Right lobe of liver (tissue), 6 donors: Measurements from ENCODE around the gene MAP3K10. TPM values are rescaled to one million over a fixed set of nuclear protein-coding genes. Genes with fewer than 3 reads are reported as not detected.

Experiments
- ATAC-seq, 4 donors: fragments of 200-7000 bp; cut with Tn5 transposase; one replicate each; pipeline ENCODE4 v1.9.1; 2020; ENCODE audit warnings: mild to moderate bottlenecking in 4 of 4, moderate library complexity in 4 of 4
- DNase-seq, 3 donors: peaks; one replicate each; pipeline ENCODE4 v3.0.0-alpha.2; 2020
- H3K27ac ChIP-seq, 3 donors: fragments of 200-600 bp; one replicate each; pipeline ENCODE4 v1.8.0; 2022
- H3K27me3 ChIP-seq, 2 donors: fragments of 200-600 bp; one replicate each; pipeline ENCODE4 v1.8.0; 2022
- H3K36me3 ChIP-seq, 4 donors: fragments of 200-600 bp; sonication (generic) in 1 of 4; one replicate each; pipeline versions ENCODE4 v1.5.1 to v1.8.0; 2017 to 2022; ENCODE audit warnings: control low read depth in 1 of 4
- H3K4me1 ChIP-seq, 4 donors: fragments of 200-600 bp; sonication (generic) in 1 of 4; one replicate each; pipeline versions ENCODE4 v1.5.1 to v1.8.0; 2017 to 2022; ENCODE audit warnings: control low read depth in 1 of 4
- H3K4me3 ChIP-seq, 3 donors: fragments of 200-600 bp; one replicate each; pipeline ENCODE4 v1.8.0; 2022
- H3K9me3 ChIP-seq, 4 donors: fragments of 200-600 bp; sonication (generic) in 1 of 4; one replicate each; pipeline versions ENCODE4 v1.5.1 to v1.8.0; 2017 to 2022; ENCODE audit warnings: control low read depth in 1 of 4
- POLR2A ChIP-seq: fragments of 450-650 bp; IDR thresholded peaks from one replicate; pipeline ENCODE4 v1.6.1; 2017; ENCODE audit warnings: antibody characterized with exemption, mild to moderate bottlenecking
- WGBS: methylation state at CpG from one replicate; pipeline ENCODE4 v1.1.6; 2018; ENCODE audit warnings: low coverage, low lambda C conversion rate; ENCODE audit not compliant: insufficient coverage; ENCODE audit errors: missing lambda C conversion rate; 5-methylcytosine and 5-hydroxymethylcytosine counted together
- intact Hi-C, 2 donors: fragments of 100-400 bp; cut with DNase I; formaldehyde crosslinking; loops; one replicate each; pipeline versions ENCODE4 v1.11.2 to v1.14.1; 2022
- total RNA-seq, 6 experiments: library from RNA; depleted of rRNA in 2 of 6; stranded (reverse); fragments of >200 nt in 2 of 6; fragmentation: NEBNext Ultra II Directional in 3 of 6; extraction: Animal tissue kit (Norgen Biotek cat#: 25700) in 3 of 6; gene quantifications; one replicate each; pipeline versions ENCODE4 v1.1.0 to v1.2.4, GENCODE V29; 2016 to 2023
- TF ChIP-seq, protein P1 (sequence below), 4 donors: fragments of 200-600 bp in 3 of 4; fragments of 450-650 bp in 1 of 4; IDR thresholded peaks; one replicate each; pipeline versions ENCODE4 v1.5.1 to v1.8.0; 2016 to 2022; ENCODE audit warnings: antibody characterized with exemption in 4 of 4, mild to moderate bottlenecking in 2 of 4
- donor health status: DM: no; HTN: yes; CAD: no.
- donor health status: DM: no; HTN: no; CAD: no.
- donor health status: DM: no; HTN: no; CAD: no.
- donor health status: DM: no; HTN: yes; CAD: no.
- donor health status: DM: no; HTN: yes; CAD: no.

The MAP3K10 gene
- total RNA-seq, 6 experiments from 2014 or later, result 4.2 to 7.0 (median 6.5) TPM

- 50% methylated on average over 2 of the region's 12 CpGs for WGBS
- H3K27ac ChIP-seq, result no peak overlapping the region
Observed at GRCh38 chr19:40232479-40232878, 41.3 kb downstream of the MAP3K10 start.

DNA sequence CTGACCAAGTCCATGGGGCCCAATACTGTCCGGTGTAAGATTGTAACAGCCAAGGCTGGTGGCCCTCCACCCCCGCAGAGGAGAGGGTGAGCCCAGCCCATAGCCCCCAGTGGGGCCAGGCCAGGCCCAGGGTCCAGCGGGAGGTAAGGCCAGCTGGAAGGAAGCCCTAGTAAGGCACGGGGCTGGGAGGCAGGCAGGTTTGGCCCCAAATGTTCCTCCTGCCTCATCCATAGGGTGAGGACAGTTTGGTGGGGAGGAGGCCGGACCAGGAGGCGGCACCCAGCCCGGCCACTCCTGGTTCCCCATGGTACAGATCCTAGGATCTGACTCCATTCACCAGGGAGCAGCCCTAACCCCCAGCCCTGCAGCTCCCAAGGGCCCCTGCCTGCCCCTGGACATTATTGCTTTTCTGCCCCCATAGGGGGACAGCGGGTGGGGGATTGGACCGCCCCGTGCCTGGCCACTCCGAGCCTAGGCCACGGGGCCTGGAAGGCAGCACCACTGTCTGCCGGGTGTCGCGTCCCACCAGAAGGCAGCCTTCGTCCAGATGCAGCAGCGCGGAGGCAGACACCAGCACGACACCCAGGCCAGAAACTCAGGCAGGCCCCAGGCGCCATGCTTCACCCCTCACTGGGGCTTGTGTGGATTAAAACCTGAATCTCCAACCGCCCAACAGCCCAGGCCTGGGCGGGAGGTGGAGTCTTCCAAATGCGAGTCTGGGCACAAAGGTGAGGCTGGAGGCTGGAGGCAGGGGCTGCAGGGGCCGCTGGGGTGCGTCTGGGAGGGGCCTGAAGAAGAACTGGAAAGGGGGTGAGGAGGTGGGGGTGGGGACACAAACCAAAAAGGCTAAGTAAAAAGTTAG is 42.0 kb downstream of the MAP3K10 start:
- 75% methylated on average over 6 of the region's 25 CpGs for WGBS
- Histone ChIP-seq H3K4me3 (no peak overlapping the region), H3K27me3 (no peaks in the 10 kb centered on the region), H3K27ac (no peak overlapping the region), H3K9me3 (no peaks in the 10 kb centered on the region), H3K36me3 (peaks cover 0 to 37% (median 20%) of the 10 kb centered on the region in 4 donors), H3K4me1 (peaks cover 0 to 20% (median 7%) of the 10 kb centered on the region in 4 donors)
- DNase-seq, result no peak
- TF ChIP-seq, protein P1, sequence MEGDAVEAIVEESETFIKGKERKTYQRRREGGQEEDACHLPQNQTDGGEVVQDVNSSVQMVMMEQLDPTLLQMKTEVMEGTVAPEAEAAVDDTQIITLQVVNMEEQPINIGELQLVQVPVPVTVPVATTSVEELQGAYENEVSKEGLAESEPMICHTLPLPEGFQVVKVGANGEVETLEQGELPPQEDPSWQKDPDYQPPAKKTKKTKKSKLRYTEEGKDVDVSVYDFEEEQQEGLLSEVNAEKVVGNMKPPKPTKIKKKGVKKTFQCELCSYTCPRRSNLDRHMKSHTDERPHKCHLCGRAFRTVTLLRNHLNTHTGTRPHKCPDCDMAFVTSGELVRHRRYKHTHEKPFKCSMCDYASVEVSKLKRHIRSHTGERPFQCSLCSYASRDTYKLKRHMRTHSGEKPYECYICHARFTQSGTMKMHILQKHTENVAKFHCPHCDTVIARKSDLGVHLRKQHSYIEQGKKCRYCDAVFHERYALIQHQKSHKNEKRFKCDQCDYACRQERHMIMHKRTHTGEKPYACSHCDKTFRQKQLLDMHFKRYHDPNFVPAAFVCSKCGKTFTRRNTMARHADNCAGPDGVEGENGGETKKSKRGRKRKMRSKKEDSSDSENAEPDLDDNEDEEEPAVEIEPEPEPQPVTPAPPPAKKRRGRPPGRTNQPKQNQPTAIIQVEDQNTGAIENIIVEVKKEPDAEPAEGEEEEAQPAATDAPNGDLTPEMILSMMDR (IDR thresholded peaks at IDR 0.05), result no peak
- TF ChIP-seq POLR2A, result no peak
- ATAC-seq, result no peak
- intact Hi-C loops, result no loop called here

More at GRCh38 chr19:40232479-40232878, 41.3 kb downstream of the MAP3K10 start:
- DNase-seq (no peak), ATAC-seq (peak; percentile 15 to 34 (median 16))
- H3K27me3 ChIP-seq, result no peaks in the 10 kb centered on the region
- no peak for TF ChIP-seq POLR2A
- TF ChIP-seq, protein P1 (IDR thresholded peaks at IDR 0.05), result no peak
- H3K36me3 ChIP-seq, result peaks cover 0 to 31% (median 18%) of the 10 kb centered on the region in 4 donors
- H3K4me1 ChIP-seq, result peaks cover 0 to 20% (median 7%) of the 10 kb centered on the region in 4 donors
- intact Hi-C loops, result no loop called here
- H3K9me3 ChIP-seq, result no peaks in the 10 kb centered on the region
- no peak overlapping the region for H3K4me3 ChIP-seq

GRCh38 chr19:40233811-40234389 is 42.7 kb downstream of the MAP3K10 start:
- Histone ChIP-seq H3K4me1 (peaks cover 0 to 20% (median 7%) of the 10 kb centered on the region in 4 donors), H3K9me3 (no peaks in the 10 kb centered on the region), H3K4me3 (no peak overlapping the region), H3K27ac (no peak overlapping the region), H3K27me3 (no peaks in the 10 kb centered on the region), H3K36me3 (peaks cover 0 to 44% (median 23%) of the 10 kb centered on the region in 4 donors)
- TF ChIP-seq, protein P1 (IDR thresholded peaks at IDR 0.05), result no peak
- TF ChIP-seq POLR2A, result no peak
- DNase-seq, result no peak
- intact Hi-C loops, result no loop called here
- ATAC-seq, result no peak
- 69% methylated on average over 4 of the region's 20 CpGs for WGBS

DNA sequence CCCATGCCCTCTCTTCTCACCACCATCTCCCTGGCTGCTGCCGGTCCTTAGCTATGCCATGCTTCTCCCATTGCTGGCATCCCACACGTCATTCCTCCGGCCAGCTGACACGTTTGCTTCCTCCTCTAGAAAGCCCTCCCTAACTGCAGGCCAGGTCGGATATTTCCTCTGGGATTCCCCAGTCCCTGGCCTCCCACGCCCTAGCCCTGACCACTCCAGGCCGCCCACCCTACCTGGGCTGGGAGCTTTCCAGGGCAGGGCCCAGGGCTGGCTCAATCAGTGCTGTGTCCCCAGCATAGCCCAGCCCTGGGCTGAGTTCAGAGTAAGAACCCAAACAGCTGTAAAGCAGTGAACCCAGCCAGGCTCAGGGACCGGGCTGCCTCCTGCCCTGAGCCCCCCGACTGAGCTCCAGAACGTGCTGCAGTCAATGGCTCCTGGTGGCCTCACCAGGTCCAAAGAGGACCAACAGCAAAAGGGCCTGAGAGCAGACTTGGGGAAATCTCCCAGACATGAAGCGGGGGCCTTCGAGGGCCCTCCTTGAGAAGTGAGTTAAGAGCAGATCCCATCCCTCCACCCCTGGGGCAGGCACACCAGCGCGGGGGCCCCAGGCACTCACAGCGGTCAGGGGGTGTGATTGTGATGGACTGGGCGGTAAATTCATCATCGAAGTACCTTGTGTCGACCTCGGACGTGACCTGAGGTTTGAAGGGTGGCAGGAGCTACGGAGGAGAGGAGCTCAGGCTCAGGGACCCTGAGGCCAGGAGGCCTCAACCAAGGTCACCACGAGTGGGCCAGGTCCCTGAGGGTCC is 43.4 kb downstream of the MAP3K10 start:
- WGBS, result 79% methylated on average over 12 of the region's 22 CpGs
- no peak for TF ChIP-seq POLR2A
- TF ChIP-seq, protein P1 (IDR thresholded peaks at IDR 0.05), result no peak
- intact Hi-C loops, result no loop called here
- no peaks in the 10 kb centered on the region for H3K9me3 ChIP-seq
- H3K27me3 ChIP-seq, result no peaks in the 10 kb centered on the region
- peaks cover 0 to 51% (median 27%) of the 10 kb centered on the region in 4 donors for H3K36me3 ChIP-seq
- no peak for DNase-seq
- no peak overlapping the region for H3K27ac ChIP-seq
- H3K4me3 ChIP-seq, result no peak overlapping the region
- H3K4me1 ChIP-seq, result peaks cover 0 to 20% (median 7%) of the 10 kb centered on the region in 4 donors
- no peak for ATAC-seq
